AG04450 (cell line): ENCODE measurements around the gene RHBDD1. TPM values are rescaled to one million over a fixed set of nuclear protein-coding genes. Genes with fewer than 3 reads are reported as not detected.
A peak's percentile ranks its signal among the peaks of the same experiment; 100 is the strongest.

ENCODE experiments used
- CTCF ChIA-PET: fragments of 300-600, 350-600 bp; formaldehyde crosslinking; extraction: SDS; loops from one replicate; lab custom pipeline; 2022; ENCODE audit warnings: antibody characterized with exemption, inconsistent platforms; lab: Charles Lee
- POLR2A ChIA-PET: fragments of 350-600 bp; formaldehyde crosslinking; extraction: SDS; loops from one replicate; lab custom pipeline; 2021; ENCODE audit warnings: antibody characterized with exemption, inconsistent platforms; lab: Yijun Ruan, JAX
- DNase-seq: peaks from one replicate; pipeline ENCODE4 v3.0.0-alpha.2; 2011; ENCODE audit warnings: low read depth, low spot score
- H3K27ac ChIP-seq: one replicate; pipeline ENCODE4 v1.5.1; 2012; ENCODE audit warnings: low read depth, low read length, control low read depth
- H3K27me3 ChIP-seq: one replicate; pipeline ENCODE4 v1.6.0; 2012; ENCODE audit warnings: low read length; ENCODE audit not compliant: control insufficient read depth, insufficient read depth
- H3K4me3 ChIP-seq: 2 replicates; pipeline ENCODE4 v1.5.1; 2011; ENCODE audit warnings: mild to moderate bottlenecking, low read depth, low read length, control low read depth
- H3K9me3 ChIP-seq: 2 replicates; pipeline ENCODE4 v1.5.1; 2012; ENCODE audit warnings: low read length; ENCODE audit not compliant: control insufficient read depth, insufficient read depth
- polyA plus RNA-seq: library from polyadenylated mRNA; depleted of rRNA; stranded (reverse); fragments of >200 nt; gene quantifications from 2 replicates; pipeline ENCODE4 v1.2.3, GENCODE V29; 2011
- TF ChIP-seq, protein P1 (sequence below): IDR thresholded peaks from 2 replicates; pipeline ENCODE4 v1.5.1; 2011; ENCODE audit warnings: low read depth, low read length, control low read depth, inconsistent platforms

RHBDD1 gene
- polyA plus RNA-seq, 1 experiment, result 48.7 TPM

DNA sequence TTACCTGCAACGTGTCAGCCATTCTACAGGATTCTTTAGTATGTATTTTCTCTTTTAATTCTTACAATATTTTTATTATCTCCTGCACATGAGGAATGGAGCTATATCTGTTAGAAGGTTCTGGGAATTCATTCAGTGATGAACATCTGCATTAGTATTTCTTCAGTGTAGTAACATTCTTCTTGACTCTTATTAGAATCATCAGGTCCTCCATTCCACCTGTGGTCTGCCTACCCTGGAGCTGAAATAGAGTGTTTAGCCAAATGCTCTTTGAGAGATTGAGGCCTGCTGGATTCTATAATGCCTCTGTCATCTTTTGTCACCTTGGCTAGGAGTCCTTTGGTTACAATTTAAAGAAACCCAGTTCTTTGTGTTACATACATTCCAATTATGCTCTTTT, 54.4 kb downstream of the RHBDD1 start:
- Histone ChIP-seq H3K4me3 (no peak overlapping the region), H3K27ac (no peak overlapping the region), H3K27me3 (no peaks in the 10 kb centered on the region), H3K9me3 (no peaks in the 10 kb centered on the region)
- TF ChIP-seq, protein P1, sequence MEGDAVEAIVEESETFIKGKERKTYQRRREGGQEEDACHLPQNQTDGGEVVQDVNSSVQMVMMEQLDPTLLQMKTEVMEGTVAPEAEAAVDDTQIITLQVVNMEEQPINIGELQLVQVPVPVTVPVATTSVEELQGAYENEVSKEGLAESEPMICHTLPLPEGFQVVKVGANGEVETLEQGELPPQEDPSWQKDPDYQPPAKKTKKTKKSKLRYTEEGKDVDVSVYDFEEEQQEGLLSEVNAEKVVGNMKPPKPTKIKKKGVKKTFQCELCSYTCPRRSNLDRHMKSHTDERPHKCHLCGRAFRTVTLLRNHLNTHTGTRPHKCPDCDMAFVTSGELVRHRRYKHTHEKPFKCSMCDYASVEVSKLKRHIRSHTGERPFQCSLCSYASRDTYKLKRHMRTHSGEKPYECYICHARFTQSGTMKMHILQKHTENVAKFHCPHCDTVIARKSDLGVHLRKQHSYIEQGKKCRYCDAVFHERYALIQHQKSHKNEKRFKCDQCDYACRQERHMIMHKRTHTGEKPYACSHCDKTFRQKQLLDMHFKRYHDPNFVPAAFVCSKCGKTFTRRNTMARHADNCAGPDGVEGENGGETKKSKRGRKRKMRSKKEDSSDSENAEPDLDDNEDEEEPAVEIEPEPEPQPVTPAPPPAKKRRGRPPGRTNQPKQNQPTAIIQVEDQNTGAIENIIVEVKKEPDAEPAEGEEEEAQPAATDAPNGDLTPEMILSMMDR, result no peak
- DNase-seq, result no peak
- POLR2A ChIA-PET, result no interaction called here
- CTCF ChIA-PET, result interaction anchor here (0.9 to 1.5 kb wide), 2 partner anchors 87 to 1225 kb away, joined by 3 to 5 read pairs; no protein-coding TSS in a partner anchor

DNA sequence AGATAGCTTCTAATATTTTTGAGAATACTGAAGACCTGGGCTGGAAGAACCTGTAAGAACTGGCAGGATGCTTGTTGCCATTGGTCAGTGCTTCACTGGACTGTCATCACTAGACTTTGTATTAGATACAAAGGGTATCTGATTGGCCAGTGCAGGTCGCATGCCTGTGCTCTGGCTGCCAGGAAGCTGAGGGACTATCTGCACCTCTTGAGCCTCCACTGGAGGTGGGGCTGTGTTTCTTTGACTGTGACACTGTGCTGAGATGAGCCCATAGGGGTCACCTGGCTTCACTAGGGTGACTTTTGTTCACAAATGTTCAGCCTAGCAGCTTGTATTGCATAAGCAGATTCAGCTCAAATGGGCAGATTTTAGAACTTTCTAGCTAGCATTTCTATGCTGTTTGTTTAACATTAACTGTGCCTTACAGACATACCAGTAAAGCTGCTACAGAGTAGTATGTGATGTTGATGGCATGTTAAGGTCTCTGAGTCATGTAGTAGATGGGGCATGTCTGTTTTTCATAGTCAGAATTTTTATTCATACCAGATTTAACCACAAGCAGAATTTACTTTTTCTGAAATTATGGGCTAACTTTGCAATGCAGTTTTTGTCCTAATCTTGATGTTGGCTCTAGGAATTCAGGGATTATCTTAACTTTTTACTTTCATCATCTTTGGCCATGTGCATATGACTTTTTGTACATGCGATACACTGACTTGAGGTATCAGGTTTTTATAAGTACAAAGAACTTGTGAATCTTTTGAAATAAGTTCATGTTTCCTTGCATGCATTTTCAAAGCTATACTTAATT, 56.1 kb downstream of the RHBDD1 start:
- CTCF ChIA-PET, result interaction anchor here (0.6 kb wide), 1 partner anchor 998 kb away, joined by 3 read pairs; no protein-coding TSS in a partner anchor
- H3K9me3 ChIP-seq, result no peaks in the 10 kb centered on the region
- TF ChIP-seq, protein P1, result no peak
- no peaks in the 10 kb centered on the region for H3K27me3 ChIP-seq
- peak overlapping the region; percentile 90 for H3K27ac ChIP-seq
- DNase-seq, result peak; percentile 74
- no peak overlapping the region for H3K4me3 ChIP-seq
- POLR2A ChIA-PET, result interaction anchor here (0.9 to 1.0 kb wide), 2 partner anchors 11 to 56 kb away, joined by 4 to 5 read pairs; partner anchors contain the start of gene RHBDD1

DNA sequence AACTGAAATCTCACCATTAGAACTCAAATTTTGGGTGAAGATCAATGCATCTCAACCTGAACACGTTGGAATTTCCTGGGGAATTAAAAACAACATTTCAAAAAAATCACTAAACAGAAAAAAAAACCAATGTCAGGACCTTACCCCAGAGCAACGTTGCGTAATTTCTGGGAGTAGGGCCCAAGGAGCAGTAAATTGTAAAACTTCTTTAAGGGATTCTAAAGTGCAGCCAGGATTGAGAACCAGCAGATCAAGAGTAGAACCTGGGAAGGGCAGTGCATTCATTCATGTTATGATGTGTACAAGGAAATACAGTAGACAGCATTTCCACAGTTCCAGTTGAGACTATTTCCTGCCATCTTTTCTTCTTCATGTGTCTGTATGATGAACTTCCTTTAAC, 56.9 kb downstream of the RHBDD1 start:
- POLR2A ChIA-PET, result no interaction called here
- TF ChIP-seq, protein P1, result no peak
- Histone ChIP-seq H3K4me3 (no peak overlapping the region), H3K27me3 (no peaks in the 10 kb centered on the region), H3K27ac (no peak overlapping the region), H3K9me3 (no peaks in the 10 kb centered on the region)
- DNase-seq, result no peak
- CTCF ChIA-PET, result no interaction called here

DNA sequence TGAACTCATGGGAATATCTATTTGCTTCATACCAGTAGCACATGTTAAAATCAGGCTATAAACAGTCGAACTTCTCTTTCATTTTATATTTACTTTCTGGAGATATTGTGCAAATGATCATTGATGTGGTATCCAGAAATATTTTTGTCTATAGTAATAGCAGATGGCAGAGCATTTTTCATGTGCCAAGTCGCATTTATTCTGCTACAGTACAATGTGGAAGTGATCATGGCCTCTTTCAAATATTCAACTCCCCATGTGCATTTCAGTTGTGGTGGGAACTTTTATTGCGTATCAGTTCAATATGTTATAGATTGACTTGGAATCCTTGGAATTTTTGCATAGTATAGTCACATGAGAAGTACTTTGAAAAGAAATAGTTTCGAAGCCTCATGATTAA, 57.4 kb downstream of the RHBDD1 start:
- no peak overlapping the region for H3K27ac ChIP-seq
- TF ChIP-seq, protein P1, result no peak
- H3K27me3 ChIP-seq, result no peaks in the 10 kb centered on the region
- CTCF ChIA-PET, result no interaction called here
- H3K9me3 ChIP-seq, result no peaks in the 10 kb centered on the region
- no peak overlapping the region for H3K4me3 ChIP-seq
- no peak for DNase-seq
- POLR2A ChIA-PET, result no interaction called here

DNA sequence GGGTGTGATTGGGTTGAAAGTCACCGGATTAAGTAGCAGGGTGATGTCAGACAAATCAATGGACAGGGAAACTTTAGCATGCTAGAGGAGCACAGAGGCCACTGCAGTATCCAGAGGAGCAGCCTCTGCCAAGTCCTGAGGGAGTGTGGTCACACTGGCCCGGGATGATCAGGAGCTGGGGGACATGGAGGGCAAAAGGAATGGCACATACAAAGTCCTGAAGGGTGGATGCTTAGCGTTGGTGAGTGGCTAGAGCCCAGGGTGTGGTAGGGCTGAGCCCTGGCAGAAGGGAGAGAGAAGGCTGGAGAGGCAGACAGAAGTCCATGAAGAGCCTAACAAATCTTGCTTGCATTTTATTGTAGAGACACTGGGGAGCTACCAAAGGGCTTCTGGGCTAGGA, 58.9 kb downstream of the RHBDD1 start:
- ChIA-PET CTCF (no interaction called here), POLR2A (no interaction called here)
- TF ChIP-seq, protein P1, result no peak

More for the DNA sequence above, 58.9 kb downstream of the RHBDD1 start:
- DNase-seq, result no peak
- H3K9me3 ChIP-seq, result no peaks in the 10 kb centered on the region
- no peak overlapping the region for H3K27ac ChIP-seq
- H3K4me3 ChIP-seq, result no peak overlapping the region
- H3K27me3 ChIP-seq, result no peaks in the 10 kb centered on the region
